DOHH2 (cell line): ENCODE measurements around the gene RALGAPA2.

Experiments
- H3F3A ChIP-seq: fragments of 200-600 bp; sonication (generic), shearing (Covaris generic); 2 replicates; pipeline ENCODE4 v1.6.0; 2016; ENCODE audit warnings: antibody characterized with exemption, mild to moderate bottlenecking; ENCODE audit not compliant: control insufficient read depth, insufficient read depth
- H3K27ac ChIP-seq: fragments of 200-600 bp; sonication (generic); 2 replicates; pipeline ENCODE4 v1.5.1; 2014; ENCODE audit warnings: low read depth, mild to moderate bottlenecking, low read length, moderate library complexity
- H3K27me3 ChIP-seq: fragments of 200-600 bp; sonication (generic); 2 replicates; pipeline ENCODE4 v1.6.1; 2014; ENCODE audit warnings: mild to moderate bottlenecking, low read length, mixed read lengths; ENCODE audit not compliant: control insufficient read depth
- H3K36me3 ChIP-seq: fragments of 200-600 bp; sonication (generic); 2 replicates; pipeline ENCODE4 v1.6.1; 2014; ENCODE audit warnings: mild to moderate bottlenecking, low read length, moderate library complexity, mixed read lengths; ENCODE audit not compliant: control insufficient read depth
- H3K4me1 ChIP-seq: fragments of 200-600 bp; sonication (generic); 2 replicates; pipeline ENCODE4 v1.6.1; 2014; ENCODE audit warnings: mild to moderate bottlenecking, low read length, mixed read lengths; ENCODE audit not compliant: control insufficient read depth
- H3K4me2 ChIP-seq: fragments of 200-600 bp; sonication (generic); 2 replicates; pipeline ENCODE4 v1.6.0; 2014; ENCODE audit warnings: mild to moderate bottlenecking, low read length, moderate library complexity
- H3K4me3 ChIP-seq: fragments of 200-600 bp; sonication (generic); 2 replicates; pipeline ENCODE4 v1.5.1; 2014; ENCODE audit warnings: mild to moderate bottlenecking, low read length, mixed read lengths
- H3K79me2 ChIP-seq: fragments of 200-600 bp; sonication (generic); 2 replicates; pipeline ENCODE4 v1.6.1; 2014; ENCODE audit warnings: mild to moderate bottlenecking, low read length, mixed read lengths; ENCODE audit not compliant: control insufficient read depth
- H3K9me2 ChIP-seq: fragments of 200-600 bp; sonication (generic); replicated peaks from 2 replicates; pipeline ENCODE4 v1.6.1; 2014; ENCODE audit warnings: mild to moderate bottlenecking, low read length, mixed read lengths; ENCODE audit not compliant: control insufficient read depth
- H3K9me3 ChIP-seq: fragments of 200-600 bp; sonication (generic); 2 replicates; pipeline ENCODE4 v1.6.1; 2014; ENCODE audit warnings: antibody characterized with exemption, low read length, mixed read lengths; ENCODE audit not compliant: control insufficient read depth, insufficient read depth
- H4K20me1 ChIP-seq: fragments of 200-600 bp; sonication (generic); 2 replicates; pipeline ENCODE4 v1.6.0; 2014; ENCODE audit warnings: low read depth, mild to moderate bottlenecking, antibody characterized with exemption, low read length, moderate library complexity; ENCODE audit not compliant: control insufficient read depth, insufficient read depth
- CTCF ChIP-seq: fragments of 200-600 bp; sonication (generic); IDR thresholded peaks from one replicate; pipeline ENCODE4 v1.5.1; 2014; ENCODE audit warnings: antibody characterized with exemption, mild to moderate bottlenecking, low read depth, low read length; ENCODE audit not compliant: poor library complexity, severe bottlenecking
- EZH2phosphoT487 ChIP-seq: fragments of 200-600 bp; sonication (generic); IDR thresholded peaks from 2 replicates; pipeline ENCODE4 v1.6.1; 2017; ENCODE audit warnings: borderline replicate concordance, mild to moderate bottlenecking, antibody characterized with exemption, low read length, moderate library complexity, mixed read lengths

Gene RALGAPA2

GRCh38 chr20:20737158-20737557 lies 24.7 kb upstream of the RALGAPA2 start:
- no peaks in the 10 kb centered on the region for H3F3A ChIP-seq
- no peaks in the 10 kb centered on the region for H3K36me3 ChIP-seq
- H3K4me1 ChIP-seq: no peaks in the 10 kb centered on the region
- no peaks in the 10 kb centered on the region for H4K20me1 ChIP-seq
- H3K4me3 ChIP-seq: no peak overlapping the region
- no peaks in the 10 kb centered on the region for H3K79me2 ChIP-seq
- H3K4me2 ChIP-seq: no peak overlapping the region
- no peaks in the 10 kb centered on the region for H3K9me3 ChIP-seq
- no peak overlapping the region for H3K27ac ChIP-seq
- no peak for TF ChIP-seq CTCF
- no peak for TF ChIP-seq EZH2phosphoT487
- no peaks in the 10 kb centered on the region for H3K9me2 ChIP-seq
- H3K27me3 ChIP-seq: peaks cover 18% of the 10 kb centered on the region; the same call in 1 of the 2 replicates

- peaks cover 20% of the 10 kb centered on the region; the same call in 1 of the 2 replicates for H3K27me3 ChIP-seq
Observed at GRCh38 chr20:20736303-20736702, 23.9 kb upstream of the RALGAPA2 start.

GRCh38 chr20:20734475-20734948 lies 22.1 kb upstream of the RALGAPA2 start:
- Histone ChIP-seq H3K9me3 (no peaks in the 10 kb centered on the region), H3K4me1 (no peaks in the 10 kb centered on the region), H3K27ac (no peak overlapping the region), H3F3A (no peaks in the 10 kb centered on the region), H4K20me1 (no peaks in the 10 kb centered on the region), H3K79me2 (no peaks in the 10 kb centered on the region), H3K36me3 (no peaks in the 10 kb centered on the region), H3K4me2 (no peak overlapping the region), H3K9me2 (no peaks in the 10 kb centered on the region), H3K27me3 (peaks cover 18% of the 10 kb centered on the region; the same call in 1 of the 2 replicates), H3K4me3 (no peak overlapping the region)
- no peak for TF ChIP-seq CTCF
- TF ChIP-seq EZH2phosphoT487: no peak

More at GRCh38 chr20:20736303-20736702, 23.9 kb upstream of the RALGAPA2 start:
- no peak overlapping the region for H3K4me3 ChIP-seq
- no peaks in the 10 kb centered on the region for H3F3A ChIP-seq
- no peak overlapping the region for H3K27ac ChIP-seq
- H4K20me1 ChIP-seq: no peaks in the 10 kb centered on the region
- TF ChIP-seq EZH2phosphoT487 (no peak), CTCF (no peak)
- H3K9me2 ChIP-seq: no peaks in the 10 kb centered on the region
- no peak overlapping the region for H3K4me2 ChIP-seq
- H3K79me2 ChIP-seq: no peaks in the 10 kb centered on the region
- H3K36me3 ChIP-seq: no peaks in the 10 kb centered on the region
- H3K4me1 ChIP-seq: no peaks in the 10 kb centered on the region
- H3K9me3 ChIP-seq: no peaks in the 10 kb centered on the region
